Measurements from ENCODE around the gene MED12L.

MED12L gene

DNA sequence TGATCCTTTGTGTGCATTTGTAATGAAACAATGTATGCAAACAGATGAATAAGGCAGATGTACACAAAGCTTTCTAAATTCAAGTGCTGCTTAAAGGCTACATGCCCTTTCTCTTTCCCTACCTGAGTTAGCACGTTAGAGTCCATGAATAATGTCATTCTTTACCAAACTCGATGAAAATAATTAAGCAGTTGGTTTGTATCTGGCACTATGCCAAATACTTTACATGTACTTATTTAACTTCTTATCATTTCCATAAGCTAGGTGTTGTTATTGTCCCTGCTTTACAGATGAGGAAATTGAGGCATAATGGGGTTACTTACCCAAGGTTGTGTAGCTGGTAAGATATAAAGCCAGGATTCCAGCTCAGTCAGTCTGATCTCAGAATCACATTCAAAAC lies 115.1 kb downstream of the MED12L start:
- no peak for DNase-seq (ENCODE audit: low read depth)
- H3K4me3 ChIP-seq (ENCODE audit: low read depth, low read length), result no peak overlapping the region
- TF ChIP-seq, protein P1, sequence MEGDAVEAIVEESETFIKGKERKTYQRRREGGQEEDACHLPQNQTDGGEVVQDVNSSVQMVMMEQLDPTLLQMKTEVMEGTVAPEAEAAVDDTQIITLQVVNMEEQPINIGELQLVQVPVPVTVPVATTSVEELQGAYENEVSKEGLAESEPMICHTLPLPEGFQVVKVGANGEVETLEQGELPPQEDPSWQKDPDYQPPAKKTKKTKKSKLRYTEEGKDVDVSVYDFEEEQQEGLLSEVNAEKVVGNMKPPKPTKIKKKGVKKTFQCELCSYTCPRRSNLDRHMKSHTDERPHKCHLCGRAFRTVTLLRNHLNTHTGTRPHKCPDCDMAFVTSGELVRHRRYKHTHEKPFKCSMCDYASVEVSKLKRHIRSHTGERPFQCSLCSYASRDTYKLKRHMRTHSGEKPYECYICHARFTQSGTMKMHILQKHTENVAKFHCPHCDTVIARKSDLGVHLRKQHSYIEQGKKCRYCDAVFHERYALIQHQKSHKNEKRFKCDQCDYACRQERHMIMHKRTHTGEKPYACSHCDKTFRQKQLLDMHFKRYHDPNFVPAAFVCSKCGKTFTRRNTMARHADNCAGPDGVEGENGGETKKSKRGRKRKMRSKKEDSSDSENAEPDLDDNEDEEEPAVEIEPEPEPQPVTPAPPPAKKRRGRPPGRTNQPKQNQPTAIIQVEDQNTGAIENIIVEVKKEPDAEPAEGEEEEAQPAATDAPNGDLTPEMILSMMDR (IDR thresholded peaks at IDR 0.05; ENCODE audit: low read depth, low read length), result no peak
- no peak for TF ChIP-seq MYC (IDR thresholded peaks at IDR 0.05; ENCODE audit: low read depth, low read length)
- no peak for TF ChIP-seq POLR2A (IDR thresholded peaks at IDR 0.05; ENCODE audit: extremely low read depth, insufficient read length)
- TF ChIP-seq, protein P2, sequence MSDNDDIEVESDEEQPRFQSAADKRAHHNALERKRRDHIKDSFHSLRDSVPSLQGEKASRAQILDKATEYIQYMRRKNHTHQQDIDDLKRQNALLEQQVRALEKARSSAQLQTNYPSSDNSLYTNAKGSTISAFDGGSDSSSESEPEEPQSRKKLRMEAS (IDR thresholded peaks at IDR 0.05; ENCODE audit: low read depth, low read length), result no peak

DNA sequence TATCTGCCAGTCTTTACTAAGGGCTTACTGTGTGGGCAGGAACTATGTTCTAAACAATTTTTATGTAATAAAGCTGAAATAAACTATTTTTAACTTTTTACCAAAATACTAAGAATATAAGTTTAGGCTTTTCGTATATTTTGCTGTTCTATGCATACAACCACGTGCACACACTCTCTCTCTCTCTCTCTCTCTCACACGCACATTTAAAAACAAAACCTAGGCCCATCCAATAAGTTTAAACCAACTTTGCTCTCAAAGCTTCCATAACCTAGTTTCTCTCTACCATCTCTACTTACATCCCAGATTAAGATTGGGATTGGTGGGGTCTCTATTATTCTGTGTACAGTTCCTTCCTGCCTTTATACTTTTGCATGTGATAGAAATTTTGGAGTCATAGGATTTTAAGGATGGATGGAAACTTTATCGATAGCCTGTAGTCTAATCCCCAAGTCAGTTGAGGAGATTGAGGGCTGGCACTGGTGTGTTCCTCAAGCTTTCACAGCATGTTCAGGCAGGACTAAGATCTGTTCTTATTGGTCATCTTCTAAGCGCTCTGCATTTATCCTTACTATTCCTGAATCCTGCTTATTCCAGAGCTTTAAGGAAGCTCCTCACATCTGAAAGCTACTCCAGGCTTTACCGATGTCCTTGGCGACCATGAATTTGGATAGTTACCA lies 115.7 kb downstream of the MED12L start:
- no peak overlapping the region for H3K4me3 ChIP-seq (ENCODE audit: low read depth, low read length)
- no peak for DNase-seq (ENCODE audit: low read depth)
- TF ChIP-seq POLR2A (IDR thresholded peaks at IDR 0.05; ENCODE audit: extremely low read depth, insufficient read length), result no peak
- TF ChIP-seq, protein P2 (IDR thresholded peaks at IDR 0.05; ENCODE audit: low read depth, low read length), result no peak
- TF ChIP-seq, protein P1 (IDR thresholded peaks at IDR 0.05; ENCODE audit: low read depth, low read length), result no peak
- TF ChIP-seq MYC (IDR thresholded peaks at IDR 0.05; ENCODE audit: low read depth, low read length), result no peak

DNA sequence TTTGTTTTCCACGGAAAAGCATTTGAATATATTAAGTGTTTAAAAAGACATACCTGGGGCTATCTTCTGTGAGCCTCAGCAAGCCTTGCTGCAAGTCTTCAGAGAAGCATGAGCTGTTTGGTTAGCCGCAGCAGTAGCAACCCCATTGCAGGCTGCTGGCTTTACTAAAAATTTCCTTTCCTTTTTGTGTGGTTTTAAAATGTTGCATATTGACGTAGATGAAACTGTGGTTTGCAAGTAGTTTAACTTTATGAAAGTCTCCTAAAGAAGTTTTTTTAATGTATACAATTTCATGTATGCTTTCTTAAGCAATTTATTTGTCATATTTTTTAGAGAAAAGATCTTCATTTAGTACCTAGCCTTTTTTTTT lies 117.6 kb downstream of the MED12L start, which contains the start of gene GPR171:
Gene GPR171 (minus strand): TSS at position 166 of the 370 bp plus-strand sequence. CDS start 3,830 bp downstream, outside the sequence.
- H3K4me3 ChIP-seq (ENCODE audit: low read depth, low read length), result no peak within 1 kb of the TSS
- TF ChIP-seq, protein P1 (IDR thresholded peaks at IDR 0.05; ENCODE audit: low read depth, low read length), result no peak
- no peak for DNase-seq (ENCODE audit: low read depth)

DNA sequence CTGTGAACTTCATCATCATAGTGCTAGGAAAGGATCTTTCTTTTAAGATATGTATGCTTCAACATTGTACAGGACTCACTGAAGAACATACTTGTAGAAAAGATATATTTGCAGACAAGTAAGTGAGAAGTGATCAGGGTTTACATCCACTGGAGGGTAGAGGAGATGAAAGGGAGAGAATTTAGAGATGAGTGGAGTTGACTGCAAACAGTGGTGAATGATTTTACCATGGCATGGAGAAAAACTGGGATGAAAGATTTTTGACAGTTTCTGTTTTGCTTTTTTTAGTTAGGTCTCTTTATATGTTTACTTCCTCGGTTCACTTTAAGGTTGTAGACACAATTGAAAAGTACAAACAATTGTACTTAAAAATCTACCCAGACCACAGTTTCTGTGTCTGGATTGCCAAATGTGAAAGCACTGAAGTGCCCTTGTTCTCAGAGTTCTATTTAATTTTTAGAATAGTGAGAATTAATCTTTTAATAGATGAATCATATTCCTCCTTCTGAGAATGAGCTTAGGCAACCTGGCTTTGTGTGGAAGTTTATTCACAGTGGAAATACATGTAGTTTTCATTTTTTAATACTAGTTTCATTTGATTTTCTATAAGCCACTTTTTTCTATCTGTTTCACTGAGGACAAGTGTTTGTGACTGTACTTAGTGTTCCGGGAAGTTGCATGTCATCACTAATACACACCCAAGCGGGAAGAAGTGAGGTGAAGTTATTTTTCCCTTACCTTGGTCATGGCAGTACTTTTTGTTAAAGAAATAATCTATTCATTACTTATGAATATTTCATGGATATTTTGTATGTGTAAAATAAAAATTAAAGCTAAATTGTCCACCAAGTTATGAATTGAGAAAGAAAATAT lies 119.3 kb downstream of the MED12L start:
- no peak for DNase-seq (ENCODE audit: low read depth)
- TF ChIP-seq MYC (IDR thresholded peaks at IDR 0.05; ENCODE audit: low read depth, low read length) (no peak), POLR2A (IDR thresholded peaks at IDR 0.05; ENCODE audit: extremely low read depth, insufficient read length) (no peak)
- TF ChIP-seq, protein P1 (IDR thresholded peaks at IDR 0.05; ENCODE audit: low read depth, low read length), result no peak
- TF ChIP-seq, protein P2 (IDR thresholded peaks at IDR 0.05; ENCODE audit: low read depth, low read length), result no peak
- H3K4me3 ChIP-seq (ENCODE audit: low read depth, low read length), result no peak overlapping the region

DNA sequence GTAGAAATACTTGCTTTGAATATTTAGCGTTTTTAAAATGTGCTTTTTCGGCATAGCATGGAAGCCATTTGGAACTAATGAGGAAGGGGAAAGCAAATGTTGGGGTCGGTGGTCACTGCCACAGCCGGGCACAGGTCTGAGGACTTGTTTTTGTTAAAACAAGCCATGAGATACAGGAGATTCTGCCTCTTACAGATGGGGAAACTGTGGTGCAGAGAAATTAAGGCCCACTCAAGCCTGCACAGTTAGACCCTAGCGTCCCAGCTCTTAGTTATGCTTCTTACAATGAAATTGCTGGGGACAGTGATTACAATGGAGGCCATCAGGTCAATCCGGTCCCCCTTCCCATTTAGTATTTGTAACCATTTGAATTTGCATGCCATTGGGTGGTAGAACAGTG lies 120.0 kb downstream of the MED12L start:
- no peak for TF ChIP-seq POLR2A (IDR thresholded peaks at IDR 0.05; ENCODE audit: extremely low read depth, insufficient read length)
- no peak for TF ChIP-seq MYC (IDR thresholded peaks at IDR 0.05; ENCODE audit: low read depth, low read length)
- TF ChIP-seq, protein P2 (IDR thresholded peaks at IDR 0.05; ENCODE audit: low read depth, low read length), result no peak
- TF ChIP-seq, protein P1 (IDR thresholded peaks at IDR 0.05; ENCODE audit: low read depth, low read length), result no peak
- no peak overlapping the region for H3K4me3 ChIP-seq (ENCODE audit: low read depth, low read length)
- no peak for DNase-seq (ENCODE audit: low read depth)

All from NB4 (cell line).